ENCODE results near the gene IL36B.
"Not testable (repeated sequence)": the region's sequence is repeated elsewhere in the genome, so short reads cannot be mapped to it uniquely, and the experiment has no call there.

IL36B gene

GRCh38 chr2:113052396-113052917, at the start of gene IL36B:
Gene IL36B, minus strand, starts transcription at chr2:113052867.
- no peak for FAIRE-seq

- FAIRE-seq = no peak
Observed at GRCh38 chr2:113102133-113102532, 49.5 kb upstream of the IL36B start.

- no peak for FAIRE-seq
Observed at GRCh38 chr2:113098532-113098931, 45.9 kb upstream of the IL36B start.

GRCh38 chr2:113098041-113098440, 45.4 kb upstream of the IL36B start:
- no peak for FAIRE-seq

DNA sequence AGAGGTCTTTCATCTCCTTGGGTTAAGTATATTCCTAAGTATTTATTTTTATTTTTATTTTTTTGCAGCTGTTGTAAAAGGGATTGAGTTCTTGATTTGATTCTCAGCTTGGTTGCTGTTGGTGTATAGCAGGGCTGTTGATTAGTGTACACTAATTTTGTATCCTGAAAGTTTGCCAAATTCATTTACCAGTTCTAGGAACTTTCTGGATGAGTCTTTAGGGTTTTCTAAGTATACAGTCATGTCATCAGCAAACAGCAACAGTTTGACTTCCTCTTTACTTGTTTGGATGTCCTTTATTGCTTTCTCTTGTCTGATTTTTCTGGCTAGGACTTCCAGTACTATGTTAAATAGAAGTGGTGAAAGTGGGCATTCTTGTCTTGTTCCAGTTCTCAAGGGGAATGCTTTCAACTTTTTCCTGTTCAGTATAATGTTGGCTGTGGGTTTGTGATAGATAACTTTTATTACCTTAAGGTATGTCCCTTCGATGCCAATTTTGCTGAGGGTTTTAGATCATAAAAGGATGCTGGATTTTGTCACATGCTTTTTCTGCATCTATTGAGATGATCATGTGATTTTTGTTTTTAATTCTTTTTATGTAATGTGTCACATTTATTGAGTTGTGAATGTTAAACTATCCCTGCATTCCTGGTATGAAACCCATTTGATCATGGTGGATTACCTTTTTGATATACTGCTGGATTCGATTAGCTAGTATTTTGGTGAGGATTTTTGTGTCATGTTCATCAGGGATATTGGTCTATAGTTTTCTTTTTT, 44.4 kb upstream of the IL36B start:
- FAIRE-seq = not testable (repeated sequence)

DNA sequence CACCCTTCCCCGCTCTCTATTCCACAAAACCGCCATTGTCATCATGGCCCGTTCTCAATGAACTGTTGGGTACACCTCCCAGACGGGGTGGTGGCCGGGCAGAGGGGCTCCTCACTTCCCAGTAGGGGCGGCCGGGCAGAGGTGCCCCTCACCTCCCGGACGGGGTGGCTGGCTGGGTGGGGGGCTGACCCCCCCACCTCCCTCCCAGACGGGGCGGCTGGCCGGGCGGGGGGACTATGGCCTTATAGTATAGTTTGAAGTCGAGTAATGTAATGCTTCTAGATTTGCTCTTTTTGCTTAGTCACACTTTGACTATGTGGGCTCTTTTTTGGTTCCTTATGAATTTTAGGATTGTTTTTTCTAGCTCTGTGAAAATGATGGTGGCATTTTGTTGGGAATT, 43.6 kb upstream of the IL36B start:
- FAIRE-seq = not testable (repeated sequence)

GRCh38 chr2:113093613-113093977, 40.9 kb upstream of the IL36B start:
- FAIRE-seq = no peak

DNA sequence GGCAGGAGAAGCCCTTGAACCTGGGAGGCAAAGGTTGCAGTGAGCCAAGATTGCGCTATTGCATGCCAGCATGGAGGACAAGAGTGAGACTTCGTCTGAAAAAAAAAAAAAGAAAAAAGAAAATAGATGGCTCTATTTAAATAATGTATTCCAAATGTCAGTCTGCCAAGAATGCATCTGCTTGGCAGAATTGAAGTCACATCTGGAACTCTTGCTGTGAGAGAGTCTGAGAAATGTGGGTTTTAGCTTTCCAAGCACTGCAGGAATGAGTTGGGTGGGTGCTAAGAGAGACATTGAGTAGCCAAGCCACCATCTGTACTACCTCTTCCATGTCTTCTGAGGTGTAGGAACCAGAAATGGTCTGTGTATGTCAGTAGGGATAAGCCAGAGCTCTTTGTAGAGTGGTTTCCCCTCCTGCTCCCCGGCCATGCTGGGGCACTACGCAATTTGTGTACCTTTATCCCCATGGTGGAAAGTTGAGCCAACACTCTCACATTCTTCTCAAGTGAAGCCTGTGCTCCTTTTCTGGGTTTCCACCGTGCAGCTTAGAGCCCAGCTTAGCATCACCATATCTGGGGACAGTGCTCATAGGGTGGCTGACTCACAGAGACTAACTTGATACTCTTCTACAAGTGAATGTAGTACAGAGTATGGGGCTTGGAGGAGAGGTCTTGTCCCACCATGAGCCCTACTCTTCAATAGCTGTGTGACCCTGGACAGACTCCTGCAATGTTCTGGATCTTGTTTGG, 40.4 kb upstream of the IL36B start:
- no peak for FAIRE-seq

GRCh38 chr2:113091231-113091896, 38.7 kb upstream of the IL36B start:
- no peak for FAIRE-seq

GRCh38 chr2:113089916-113090315, 37.2 kb upstream of the IL36B start:
- FAIRE-seq = no peak

DNA sequence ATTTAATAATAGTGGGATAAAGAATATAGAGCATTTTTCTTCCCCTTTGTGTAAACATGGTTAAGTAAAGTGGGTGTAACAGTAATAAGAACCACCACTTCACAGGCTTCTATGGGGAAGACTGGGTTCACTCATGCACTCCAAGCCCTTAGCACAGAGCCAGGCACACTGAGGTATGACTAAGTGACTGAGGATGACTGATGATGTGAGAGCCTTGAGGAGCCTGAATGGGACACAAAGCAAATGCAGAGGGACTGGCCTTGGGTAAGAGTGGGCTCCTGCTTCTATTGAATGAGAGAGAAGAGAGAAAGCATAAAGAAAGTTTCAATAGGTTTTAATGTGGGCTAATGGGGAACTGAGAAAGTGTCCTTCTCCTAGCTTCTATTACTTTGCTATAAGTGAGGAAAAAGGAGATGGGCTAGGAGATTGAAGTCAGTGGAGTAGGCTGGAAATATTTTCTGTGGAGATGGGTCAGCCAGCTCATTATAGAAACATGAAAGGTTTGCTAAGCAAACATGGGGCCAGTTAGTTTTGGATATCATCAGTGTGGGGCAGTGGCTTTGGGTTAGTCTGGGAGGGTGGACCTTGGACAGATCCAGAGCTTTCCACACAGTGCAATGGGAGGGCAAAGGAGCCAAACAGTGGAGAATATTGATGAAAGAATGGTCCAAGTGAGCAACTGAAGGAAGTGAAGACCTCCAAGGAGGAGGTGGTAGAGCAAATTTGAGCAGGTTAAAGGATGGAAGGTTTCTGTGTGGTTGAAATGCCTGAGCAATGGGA, 35.7 kb upstream of the IL36B start:
- no peak for FAIRE-seq

DNA sequence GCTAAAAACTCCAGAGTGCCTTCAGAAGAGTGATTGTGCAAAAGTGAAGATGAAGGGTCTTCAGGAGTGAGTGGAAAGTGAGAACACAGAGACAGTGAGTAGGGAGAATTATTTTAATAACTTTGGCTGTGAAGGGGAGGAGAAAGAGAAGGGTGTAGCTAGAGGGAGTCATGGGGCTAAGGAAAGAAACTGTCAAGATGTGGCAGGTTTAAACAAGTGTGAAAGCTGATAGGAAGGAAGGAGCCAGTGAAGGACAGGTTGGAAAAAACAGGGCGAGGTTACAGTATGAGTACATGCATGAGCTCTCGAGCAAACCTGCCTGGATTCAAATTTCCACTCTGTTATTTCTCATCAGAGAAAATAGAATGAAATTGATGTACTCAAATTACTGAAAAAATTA, 32.9 kb upstream of the IL36B start:
- FAIRE-seq = no peak

GRCh38 chr2:113084249-113085000, 31.8 kb upstream of the IL36B start:
- FAIRE-seq = no peak

DNA sequence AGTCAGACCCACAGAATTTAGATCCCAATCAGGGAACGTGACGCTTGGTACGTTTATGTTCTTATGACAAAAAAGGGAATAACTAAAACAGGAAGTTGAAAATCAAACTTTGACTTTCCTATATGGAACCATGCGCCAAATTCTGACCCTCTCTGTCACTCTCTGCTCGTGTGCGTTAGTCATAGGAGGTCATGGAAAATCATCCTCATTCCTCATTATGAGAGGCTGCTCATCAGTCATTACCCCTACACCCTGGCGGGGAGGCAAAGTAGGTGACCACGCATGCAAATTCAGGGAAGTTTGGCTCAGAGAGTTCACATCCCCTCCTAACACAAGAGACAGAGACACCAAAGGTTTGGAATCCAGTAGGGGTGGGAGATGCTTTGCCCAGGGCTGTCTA, 30.6 kb upstream of the IL36B start:
- no peak for FAIRE-seq

DNA sequence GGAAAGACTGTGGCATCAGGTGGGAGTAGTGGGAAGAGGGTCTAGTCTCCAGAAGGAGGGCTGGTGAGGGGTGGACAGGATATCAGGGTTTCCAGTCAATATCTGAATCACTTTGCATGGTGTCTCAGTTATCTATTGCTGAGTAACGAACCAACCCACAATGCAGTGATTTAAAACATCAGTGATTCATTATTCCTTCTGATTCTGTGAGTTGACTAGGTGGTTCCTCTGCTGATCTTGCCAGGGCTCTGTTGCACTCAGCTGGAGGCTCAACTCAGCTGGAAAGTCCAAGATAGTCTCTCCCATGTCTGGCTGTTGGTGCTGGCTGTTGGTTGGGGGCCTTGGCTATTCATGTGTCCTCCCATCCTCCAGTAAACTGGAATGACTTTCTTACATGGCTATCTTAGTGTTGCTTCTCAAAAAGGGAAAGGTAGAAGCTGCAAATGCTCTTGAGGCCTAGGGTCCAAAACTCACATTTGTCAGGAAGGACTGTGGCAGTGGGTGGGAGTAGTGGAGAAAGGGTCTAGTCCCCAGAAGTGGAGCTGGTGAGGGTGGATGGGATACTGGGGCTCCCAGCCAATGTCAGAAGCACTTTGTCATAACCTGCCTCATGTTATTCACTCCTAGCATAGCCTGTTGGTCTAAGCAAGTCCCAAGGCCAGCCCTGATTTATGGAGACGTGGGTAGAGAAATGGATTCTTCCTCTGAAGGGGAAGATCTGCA, 29.0 kb upstream of the IL36B start:
- no peak for FAIRE-seq

DNA sequence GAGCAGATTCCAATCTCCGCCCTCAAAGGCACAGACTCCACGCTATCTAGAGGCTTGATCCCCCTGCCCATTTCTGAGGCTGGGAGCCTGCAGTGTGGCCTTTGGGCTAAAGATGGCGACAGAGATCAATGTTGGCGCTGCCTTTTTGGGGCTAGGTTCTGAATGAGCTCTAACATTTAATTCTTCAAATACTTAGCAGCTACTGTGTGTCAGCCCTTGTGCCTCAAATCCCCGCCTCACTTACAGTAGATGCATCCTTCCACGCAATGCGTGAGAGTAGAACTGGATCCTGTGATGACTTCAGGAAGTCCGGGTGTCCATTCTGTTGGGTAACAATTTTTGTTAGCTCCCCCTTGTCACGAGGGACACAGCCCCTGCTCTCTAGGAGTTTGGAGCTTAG, 27.5 kb upstream of the IL36B start:
- FAIRE-seq = no peak

DNA sequence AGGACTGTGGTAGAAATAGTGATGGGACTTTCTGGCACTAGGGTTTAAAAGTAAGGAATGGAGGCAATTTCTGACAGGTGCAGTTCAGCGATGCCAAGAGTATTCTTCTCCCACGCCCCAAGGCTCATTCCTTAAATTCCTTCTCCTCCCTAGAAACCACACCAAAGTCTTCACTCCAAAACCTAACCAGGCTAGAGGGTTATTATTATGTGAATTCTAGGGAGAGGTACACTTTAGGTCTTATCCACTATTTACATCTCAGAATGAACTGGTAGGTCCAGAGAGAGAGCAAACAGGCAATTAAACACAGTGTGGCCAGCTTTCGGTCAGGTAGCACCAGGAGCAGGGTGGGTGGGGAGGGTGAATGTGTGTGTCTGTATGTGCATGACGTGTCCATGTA, 26.5 kb upstream of the IL36B start:
- FAIRE-seq = no peak

DNA sequence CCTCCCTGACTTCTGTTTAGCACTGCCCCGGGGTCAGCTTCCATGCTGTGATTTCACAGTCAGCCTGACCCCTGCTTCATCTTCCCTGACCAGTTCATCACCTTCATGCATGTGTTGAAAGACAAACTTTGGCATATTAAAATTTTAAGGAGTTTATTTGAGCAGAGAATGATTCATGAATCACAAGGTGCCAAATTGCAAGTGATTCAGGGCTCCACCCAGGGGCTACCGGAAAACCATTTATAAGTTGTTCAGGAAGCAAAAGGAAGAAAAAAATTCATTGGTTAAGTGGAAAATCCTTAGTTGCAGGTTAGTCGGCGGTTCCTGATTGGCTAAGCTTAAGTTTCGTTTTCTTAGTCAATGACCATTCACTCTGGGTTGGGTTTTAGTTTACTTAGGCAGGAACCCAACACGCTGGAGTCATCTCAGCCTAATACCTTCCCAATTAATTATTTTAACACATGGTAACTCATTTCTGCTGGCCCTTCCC, 25.7 kb upstream of the IL36B start:
- no peak for FAIRE-seq

- FAIRE-seq = no peak
Observed at GRCh38 chr2:113077921-113078320, 25.3 kb upstream of the IL36B start.

GRCh38 chr2:113076954-113077669, 24.4 kb upstream of the IL36B start:
- FAIRE-seq = no peak
